Glutamatergic neuron (in vitro differentiated cells): ENCODE results near the gene MMP25. TPM values are rescaled to one million over a fixed set of nuclear protein-coding genes. Genes with fewer than 3 reads are reported as not detected.

Source experiments
- DNase-seq: peaks from one replicate; pipeline ENCODE4 v3.0.0; 2022
- H3K27ac Mint-ChIP-seq: one replicate; pipeline ENCODE4 v1.8.0; 2020; ENCODE audit warnings: mild to moderate bottlenecking, mixed read lengths, inconsistent platforms; ENCODE audit not compliant: unreplicated experiment
- H3K27me3 Mint-ChIP-seq: one replicate; pipeline ENCODE4 v1.8.0; 2020; ENCODE audit warnings: mild to moderate bottlenecking, moderate library complexity, mixed read lengths, inconsistent platforms; ENCODE audit not compliant: unreplicated experiment
- H3K36me3 Mint-ChIP-seq: one replicate; pipeline ENCODE4 v1.8.0; 2020; ENCODE audit warnings: mild to moderate bottlenecking, mixed read lengths, inconsistent platforms; ENCODE audit not compliant: unreplicated experiment
- H3K4me1 Mint-ChIP-seq: one replicate; pipeline ENCODE4 v1.8.0; 2020; ENCODE audit warnings: mild to moderate bottlenecking, low read depth, mixed read lengths, inconsistent platforms; ENCODE audit not compliant: unreplicated experiment
- H3K4me3 Mint-ChIP-seq: one replicate; pipeline ENCODE4 v1.8.0; 2020; ENCODE audit warnings: mild to moderate bottlenecking, mixed read lengths, inconsistent platforms; ENCODE audit not compliant: unreplicated experiment
- H3K9me3 Mint-ChIP-seq: one replicate; pipeline ENCODE4 v1.8.0; 2020; ENCODE audit warnings: mild to moderate bottlenecking, moderate library complexity, mixed read lengths, inconsistent platforms; ENCODE audit not compliant: unreplicated experiment
- total RNA-seq: library from RNA; stranded (reverse); fragmentation: NEBNext Ultra II Directional; extraction: Animal tissue kit (Norgen Biotek cat#: 25700); gene quantifications from one replicate; pipeline ENCODE4 v1.2.1, GENCODE V29; 2021; ENCODE audit not compliant: unreplicated experiment
- TF ChIP-seq, protein P1 (sequence below): fragments of 200-600 bp; sonication (generic); IDR thresholded peaks from one replicate; pipeline ENCODE4 v1.5.0; 2021; ENCODE audit not compliant: partially characterized antibody, unreplicated experiment

Gene MMP25
- total RNA-seq, 1 donor from 2014 or later, result not detected

DNA sequence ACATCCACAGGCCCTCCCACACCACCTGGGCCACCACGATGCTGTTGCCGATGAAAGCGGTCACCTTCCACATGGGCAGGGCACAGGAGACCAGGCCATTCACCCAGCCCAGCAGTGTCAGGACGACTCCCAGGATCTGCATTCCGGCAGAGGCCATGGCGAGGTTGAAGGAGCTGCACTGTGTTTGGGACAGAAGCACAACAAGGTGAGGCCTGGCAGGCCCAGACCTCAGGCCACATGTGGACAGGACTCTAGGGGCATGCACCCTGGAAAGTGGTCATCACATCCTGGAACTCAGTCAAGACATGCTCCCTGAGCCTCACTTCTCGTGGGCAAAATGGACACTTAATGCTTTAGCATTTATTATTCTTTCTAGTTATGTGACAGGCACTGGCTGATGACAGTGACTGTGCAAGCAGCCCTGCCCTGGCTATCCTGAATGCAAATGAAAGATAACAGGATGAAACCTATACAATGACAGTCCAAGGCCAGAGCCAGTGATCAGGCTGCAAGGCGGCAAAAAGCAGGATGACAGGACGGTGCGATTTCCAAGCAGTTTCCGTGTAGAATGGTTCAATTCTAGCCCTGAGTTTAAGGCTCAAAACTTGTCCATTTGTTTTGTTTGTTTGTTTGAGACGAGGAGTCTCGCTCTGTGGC, 30.4 kb upstream of the MMP25 start:
- Mint-ChIP-seq H3K9me3 (peaks cover 5% of the 10 kb centered on the region), H3K4me1 (no peaks in the 10 kb centered on the region), H3K27me3 (peaks cover 16% of the 10 kb centered on the region), H3K4me3 (no peak overlapping the region), H3K27ac (no peak overlapping the region), H3K36me3 (no peaks in the 10 kb centered on the region)
- TF ChIP-seq, protein P1, sequence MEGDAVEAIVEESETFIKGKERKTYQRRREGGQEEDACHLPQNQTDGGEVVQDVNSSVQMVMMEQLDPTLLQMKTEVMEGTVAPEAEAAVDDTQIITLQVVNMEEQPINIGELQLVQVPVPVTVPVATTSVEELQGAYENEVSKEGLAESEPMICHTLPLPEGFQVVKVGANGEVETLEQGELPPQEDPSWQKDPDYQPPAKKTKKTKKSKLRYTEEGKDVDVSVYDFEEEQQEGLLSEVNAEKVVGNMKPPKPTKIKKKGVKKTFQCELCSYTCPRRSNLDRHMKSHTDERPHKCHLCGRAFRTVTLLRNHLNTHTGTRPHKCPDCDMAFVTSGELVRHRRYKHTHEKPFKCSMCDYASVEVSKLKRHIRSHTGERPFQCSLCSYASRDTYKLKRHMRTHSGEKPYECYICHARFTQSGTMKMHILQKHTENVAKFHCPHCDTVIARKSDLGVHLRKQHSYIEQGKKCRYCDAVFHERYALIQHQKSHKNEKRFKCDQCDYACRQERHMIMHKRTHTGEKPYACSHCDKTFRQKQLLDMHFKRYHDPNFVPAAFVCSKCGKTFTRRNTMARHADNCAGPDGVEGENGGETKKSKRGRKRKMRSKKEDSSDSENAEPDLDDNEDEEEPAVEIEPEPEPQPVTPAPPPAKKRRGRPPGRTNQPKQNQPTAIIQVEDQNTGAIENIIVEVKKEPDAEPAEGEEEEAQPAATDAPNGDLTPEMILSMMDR, result no peak
- DNase-seq, result no peak

DNA sequence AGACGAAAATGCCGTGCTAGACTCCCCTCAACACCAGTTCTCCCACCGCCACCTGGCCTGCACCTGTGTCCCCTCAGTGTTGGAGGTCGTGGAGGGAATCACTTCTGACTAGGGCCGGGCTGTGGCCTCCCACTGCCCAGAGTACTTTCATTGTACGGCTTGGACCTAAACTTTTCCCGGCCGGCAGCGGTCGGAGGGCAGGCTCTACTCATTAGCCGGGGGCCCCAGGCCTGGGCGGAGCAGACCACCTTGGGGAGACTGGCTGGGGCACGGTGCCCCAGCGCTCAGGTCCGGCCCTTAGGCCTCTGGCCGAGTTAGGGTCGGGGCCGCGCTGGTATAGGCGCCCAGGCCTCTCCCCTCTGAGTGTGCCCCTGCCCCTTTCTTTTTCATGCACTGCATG, 29.0 kb upstream of the MMP25 start:
- H3K27me3 Mint-ChIP-seq, result peaks cover 19% of the 10 kb centered on the region
- H3K36me3 Mint-ChIP-seq, result no peaks in the 10 kb centered on the region
- H3K9me3 Mint-ChIP-seq, result peaks cover 2% of the 10 kb centered on the region
- peak overlapping the region; percentile 76 for H3K4me3 Mint-ChIP-seq
- DNase-seq, result no peak
- H3K4me1 Mint-ChIP-seq, result peaks cover 7% of the 10 kb centered on the region
- no peak overlapping the region for H3K27ac Mint-ChIP-seq
- TF ChIP-seq, protein P1, result no peak

DNA sequence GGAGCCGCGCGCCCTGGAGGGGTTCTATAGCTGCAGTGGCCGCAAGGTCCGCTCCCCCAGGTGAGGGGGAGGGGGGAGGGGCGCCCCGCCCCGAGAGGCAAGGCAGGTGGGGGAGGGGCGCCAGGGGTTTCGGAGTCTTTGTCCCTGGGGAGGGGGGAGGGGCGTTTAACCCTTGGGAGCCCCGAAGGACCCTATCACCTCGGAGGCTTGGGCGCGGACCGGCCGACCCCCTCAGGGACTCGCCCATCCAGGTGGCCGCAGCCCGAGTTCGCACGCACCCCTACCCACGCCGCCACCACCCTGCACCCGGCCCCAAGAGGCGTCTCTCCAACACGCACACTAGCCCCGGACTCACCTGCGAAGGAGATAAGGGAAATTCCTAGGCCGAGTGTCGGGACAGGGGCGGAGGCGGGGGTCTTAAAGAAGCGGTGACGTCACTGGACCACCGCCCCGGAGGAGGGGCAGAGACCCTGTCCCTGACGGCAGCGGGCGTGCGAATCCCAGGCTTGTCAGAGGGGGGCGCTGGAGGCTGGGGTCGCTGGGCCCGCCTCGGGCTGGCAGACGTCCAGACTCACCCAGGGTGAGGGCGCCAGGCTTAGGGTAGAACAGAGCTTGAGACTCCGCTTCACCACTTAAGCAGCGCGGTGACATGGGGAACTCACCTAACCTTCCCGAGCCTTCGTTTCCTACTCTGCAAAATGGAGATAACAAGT, 28.4 kb upstream of the MMP25 start, which contains the start of gene CLDN6:
Gene CLDN6, minus strand, starts transcription at position 390 of the 713 bp plus-strand sequence. CDS start 2,162 bp downstream, outside the sequence.
- peak; percentile 90 for DNase-seq
- Mint-ChIP-seq H3K9me3 (peaks cover 2% of the 10 kb centered on the region), H3K27me3 (peaks cover 19% of the 10 kb centered on the region), H3K36me3 (no peaks in the 10 kb centered on the region), H3K27ac (peak within 1 kb of the TSS; percentile 78), H3K4me1 (peaks cover 9% of the 10 kb centered on the region), H3K4me3 (peak within 1 kb of the TSS; percentile 90)
- TF ChIP-seq, protein P1, result peak; percentile 70

DNA sequence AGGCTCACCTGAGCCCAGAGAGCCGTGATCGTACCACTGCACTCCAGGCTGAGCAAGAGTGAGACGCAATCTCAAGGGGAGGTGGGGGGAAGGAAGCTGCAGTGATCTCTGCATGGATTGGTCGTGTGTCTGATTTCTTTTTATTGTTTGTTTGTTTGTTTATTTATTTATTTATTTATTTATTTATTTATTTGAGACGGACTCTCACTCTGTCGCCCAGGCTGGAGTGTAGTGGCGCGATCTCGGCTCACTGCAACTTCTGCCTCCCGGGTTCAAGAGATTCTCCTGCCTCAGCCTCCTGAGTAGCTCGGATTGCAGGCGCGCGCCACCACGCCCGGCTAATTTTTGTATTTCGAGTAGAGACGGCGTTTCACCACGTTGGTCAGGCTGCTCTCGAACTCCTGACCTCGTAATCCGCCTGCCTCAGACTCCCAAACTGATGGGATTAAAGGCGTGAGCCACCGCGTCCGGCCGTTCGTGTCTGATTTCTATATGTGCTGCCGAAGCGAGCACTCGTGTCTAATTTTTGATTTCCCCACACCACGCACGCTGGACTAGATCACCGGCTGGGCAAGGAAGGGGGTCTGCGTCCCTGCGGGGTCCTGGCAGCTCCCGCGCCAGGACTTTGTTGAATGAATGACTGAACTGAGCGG, 26.6 kb upstream of the MMP25 start:
- Mint-ChIP-seq H3K27ac (peak overlapping the region; percentile 55), H3K4me3 (peak overlapping the region; percentile 82), H3K36me3 (no peaks in the 10 kb centered on the region), H3K4me1 (peaks cover 14% of the 10 kb centered on the region), H3K9me3 (peaks cover 2% of the 10 kb centered on the region), H3K27me3 (peaks cover 14% of the 10 kb centered on the region)
- TF ChIP-seq, protein P1, result no peak
- DNase-seq, result no peak

DNA sequence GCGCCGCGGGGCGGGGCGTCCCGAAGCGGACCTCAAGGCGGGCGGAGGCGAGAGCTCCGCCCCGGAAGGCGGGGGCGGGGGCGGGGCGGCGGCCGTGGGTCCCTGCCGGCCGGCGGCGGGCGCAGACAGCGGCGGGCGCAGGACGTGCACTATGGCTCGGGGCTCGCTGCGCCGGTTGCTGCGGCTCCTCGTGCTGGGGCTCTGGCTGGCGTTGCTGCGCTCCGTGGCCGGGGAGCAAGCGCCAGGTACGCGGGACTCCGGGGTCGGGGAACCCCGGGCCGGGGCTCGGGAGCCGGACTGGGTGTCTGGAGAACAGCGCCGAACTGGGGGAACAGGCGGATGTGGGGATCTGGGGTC, 26.1 kb upstream of the MMP25 start, which contains the start of gene TNFRSF12A:
Gene TNFRSF12A, plus strand, starts transcription at position 122 of the 357 bp plus-strand sequence. Its CDS starts 30 bp downstream, at position 152.
- TF ChIP-seq, protein P1, result no peak
- DNase-seq, result peak; percentile 84
- Mint-ChIP-seq H3K9me3 (peaks cover 2% of the 10 kb centered on the region), H3K4me1 (peaks cover 14% of the 10 kb centered on the region), H3K4me3 (peak within 1 kb of the TSS; percentile 87), H3K27ac (peak within 1 kb of the TSS; percentile 75), H3K27me3 (peaks cover 14% of the 10 kb centered on the region), H3K36me3 (no peaks in the 10 kb centered on the region)
